HG03520 (cell line): ENCODE data around the gene DRD4.

Experiments used
- ATAC-seq: cut with Tn5 transposase; IDR thresholded peaks from one replicate; pipeline ENCODE4 v1.9.1; 2021; ENCODE audit warnings: mild to moderate bottlenecking, moderate library complexity; ENCODE audit not compliant: unreplicated experiment

Gene DRD4

DNA sequence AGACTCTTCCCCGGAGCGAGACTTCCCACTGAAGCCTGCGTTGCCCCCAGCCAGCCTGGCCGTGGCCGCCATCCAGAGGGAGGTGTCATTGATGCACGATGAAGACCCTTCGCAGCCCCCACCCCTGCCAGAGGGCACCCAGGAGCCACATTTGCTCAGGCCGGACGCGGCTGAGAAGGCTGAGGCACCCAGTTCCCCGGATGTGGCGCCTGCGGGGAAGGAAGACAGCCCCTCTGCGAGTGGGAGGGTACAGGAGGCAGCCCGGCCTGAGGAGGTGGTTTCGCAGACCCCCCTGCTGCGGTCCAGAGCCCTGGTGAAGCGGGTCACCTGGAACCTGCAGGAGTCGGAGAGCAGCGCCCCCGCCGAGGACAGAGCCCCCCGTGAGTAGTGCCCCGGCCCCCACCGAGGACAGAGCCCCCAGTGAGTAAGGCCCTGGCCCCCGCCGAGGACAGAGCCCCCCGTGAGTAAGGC, 27.7 kb upstream of the DRD4 start:
- no peak for ATAC-seq

DNA sequence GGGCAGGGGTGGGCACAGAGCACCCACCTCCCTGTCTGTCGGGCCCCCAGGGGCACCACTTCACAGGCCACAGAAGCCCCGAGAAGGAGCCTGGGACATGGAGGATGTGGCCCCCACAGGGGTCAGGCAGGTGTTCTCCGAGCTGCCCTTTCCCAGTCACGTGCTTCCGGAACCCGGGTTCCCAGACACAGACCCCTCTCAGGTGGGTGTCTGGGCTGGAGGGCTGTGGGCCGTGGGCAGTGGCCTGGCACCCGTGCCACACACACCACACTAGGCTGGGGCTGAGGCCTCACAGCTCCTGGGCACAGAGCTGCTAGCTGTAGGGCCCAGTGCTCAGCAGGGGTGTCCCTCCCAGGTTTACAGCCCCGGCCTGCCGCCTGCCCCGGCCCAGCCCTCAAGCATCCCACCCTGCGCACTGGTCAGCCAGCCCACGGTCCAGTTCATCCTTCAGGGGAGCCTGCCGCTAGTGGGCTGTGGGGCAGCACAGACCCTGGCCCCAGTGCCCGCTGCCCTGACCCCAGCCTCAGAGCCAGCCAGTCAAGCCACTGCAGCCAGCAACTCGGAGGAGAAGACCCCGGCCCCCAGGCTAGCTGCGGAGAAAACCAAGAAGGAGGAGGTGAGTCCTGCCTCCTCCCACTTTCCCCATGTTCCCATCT, 26.8 kb upstream of the DRD4 start:
- ATAC-seq: no peak

DNA sequence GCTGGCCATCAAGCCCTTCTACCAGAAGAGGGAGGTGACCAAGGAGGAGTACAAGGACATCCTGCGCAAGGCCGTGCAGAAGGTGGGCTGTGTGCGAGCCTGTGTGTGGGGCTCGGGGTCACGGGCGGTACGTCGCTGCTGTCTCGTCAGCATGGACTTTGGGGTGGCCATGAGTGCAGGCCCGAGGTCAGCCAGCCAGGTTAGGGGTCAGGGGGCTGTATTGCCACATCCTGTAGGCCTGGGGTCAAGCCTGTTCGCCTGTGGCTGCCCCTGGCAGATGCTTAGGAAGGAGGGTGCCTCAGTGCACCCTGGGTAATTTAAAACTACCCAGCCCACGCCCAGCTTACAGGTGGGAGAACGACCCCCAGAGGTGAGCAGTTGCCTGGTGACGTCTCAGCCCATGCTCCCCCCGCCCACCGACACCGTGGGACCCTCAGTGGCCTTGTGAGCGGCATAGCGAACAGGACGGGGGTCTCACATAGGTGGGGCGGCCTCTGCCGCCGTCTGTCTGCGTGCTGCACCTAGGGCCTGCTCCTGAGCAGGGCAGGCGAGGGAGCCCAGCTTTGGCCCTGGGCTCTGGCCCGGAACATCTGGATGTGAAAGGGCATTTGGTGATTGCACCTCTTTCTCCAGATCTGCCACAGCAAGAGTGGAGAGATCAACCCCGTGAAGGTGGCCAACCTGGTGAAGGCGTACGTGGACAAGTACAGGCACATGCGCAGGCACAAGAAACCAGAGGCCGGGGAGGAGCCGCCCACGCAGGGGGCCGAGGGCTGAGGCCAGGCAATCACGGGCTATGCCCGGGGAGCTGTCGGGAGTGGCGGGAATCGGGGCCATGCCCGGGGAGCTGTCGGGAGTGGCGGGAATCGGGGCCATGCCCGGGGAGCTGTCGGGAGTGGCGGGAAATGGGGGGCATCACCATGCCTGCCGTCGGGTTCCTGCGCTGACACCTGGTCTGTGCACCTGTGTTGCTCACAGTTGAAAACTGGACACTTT, 25.8 kb upstream of the DRD4 start:
- no peak for ATAC-seq

DNA sequence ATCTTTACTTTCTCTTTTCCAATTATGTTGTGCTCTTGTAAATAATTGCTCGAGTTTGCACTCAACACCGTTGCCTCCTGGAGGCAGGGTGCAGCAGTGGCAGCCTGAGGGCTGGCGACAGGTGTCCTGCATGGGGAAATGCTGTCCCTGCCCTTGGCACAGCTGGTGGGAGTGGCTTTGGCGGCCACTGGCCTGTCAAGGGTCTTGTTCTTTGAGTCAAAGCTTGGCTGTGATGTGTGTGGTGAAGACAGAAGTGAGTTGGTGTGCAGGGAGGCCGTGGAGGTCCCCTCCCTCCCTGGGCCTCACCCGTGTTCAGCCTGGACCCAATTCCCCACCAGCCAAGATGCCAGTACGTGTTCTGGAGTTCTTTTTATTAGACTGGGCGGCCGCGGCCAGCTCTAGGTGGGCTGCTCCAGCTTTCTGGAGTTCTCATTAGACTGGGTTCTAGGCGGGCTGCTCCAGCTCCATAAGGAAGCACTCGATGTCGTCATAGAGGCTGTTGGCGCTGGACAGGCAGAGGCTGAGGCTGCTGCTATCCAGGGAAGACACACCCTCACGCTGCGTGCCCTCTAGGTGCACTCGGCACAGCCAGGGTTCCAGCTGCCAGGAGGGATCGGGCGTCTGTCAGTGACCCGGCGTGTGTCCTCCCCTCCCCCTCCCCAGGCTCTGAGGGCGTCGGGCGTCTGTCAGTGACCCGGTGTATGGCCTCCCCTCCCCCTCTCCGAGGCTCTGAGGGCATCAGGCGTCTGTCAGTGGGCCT, 24.7 kb upstream of the DRD4 start:
- ATAC-seq: no peak

- no peak for ATAC-seq
These were observed 24.1 kb upstream of the DRD4 start for GRCh38 chr11:612961-613300.

DNA sequence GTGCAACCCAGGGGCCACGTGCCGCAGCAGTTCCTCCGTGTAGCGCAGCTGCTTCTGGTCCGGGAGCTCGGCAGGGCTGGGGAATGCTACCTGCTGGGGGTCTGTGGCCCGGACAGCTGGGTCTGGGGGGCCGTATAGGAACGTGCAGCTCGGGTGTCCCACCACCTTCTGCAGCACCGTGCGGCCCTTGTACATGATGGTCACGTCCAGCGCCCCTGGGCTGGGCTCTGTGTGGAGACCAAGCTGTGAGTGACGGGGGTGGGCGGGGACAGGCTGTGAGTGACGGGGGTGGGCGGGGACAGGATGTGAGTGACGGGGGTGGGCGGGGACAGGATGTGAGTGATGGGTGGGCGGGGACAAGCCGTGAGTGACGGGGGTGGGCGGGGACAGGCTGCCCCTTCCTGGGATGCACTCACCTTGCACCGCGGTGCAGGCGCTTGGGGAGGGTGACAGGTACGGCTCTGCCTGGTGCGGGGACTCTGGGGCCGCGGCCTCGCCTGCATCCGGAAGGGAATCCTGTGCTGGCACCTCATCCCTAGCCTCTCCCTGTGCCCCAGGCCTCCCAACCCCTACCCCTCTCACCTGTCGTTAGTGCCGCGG, 23.6 kb upstream of the DRD4 start:
- ATAC-seq: no peak

GRCh38 chr11:614021-614622, 22.9 kb upstream of the DRD4 start:
- no peak for ATAC-seq

DNA sequence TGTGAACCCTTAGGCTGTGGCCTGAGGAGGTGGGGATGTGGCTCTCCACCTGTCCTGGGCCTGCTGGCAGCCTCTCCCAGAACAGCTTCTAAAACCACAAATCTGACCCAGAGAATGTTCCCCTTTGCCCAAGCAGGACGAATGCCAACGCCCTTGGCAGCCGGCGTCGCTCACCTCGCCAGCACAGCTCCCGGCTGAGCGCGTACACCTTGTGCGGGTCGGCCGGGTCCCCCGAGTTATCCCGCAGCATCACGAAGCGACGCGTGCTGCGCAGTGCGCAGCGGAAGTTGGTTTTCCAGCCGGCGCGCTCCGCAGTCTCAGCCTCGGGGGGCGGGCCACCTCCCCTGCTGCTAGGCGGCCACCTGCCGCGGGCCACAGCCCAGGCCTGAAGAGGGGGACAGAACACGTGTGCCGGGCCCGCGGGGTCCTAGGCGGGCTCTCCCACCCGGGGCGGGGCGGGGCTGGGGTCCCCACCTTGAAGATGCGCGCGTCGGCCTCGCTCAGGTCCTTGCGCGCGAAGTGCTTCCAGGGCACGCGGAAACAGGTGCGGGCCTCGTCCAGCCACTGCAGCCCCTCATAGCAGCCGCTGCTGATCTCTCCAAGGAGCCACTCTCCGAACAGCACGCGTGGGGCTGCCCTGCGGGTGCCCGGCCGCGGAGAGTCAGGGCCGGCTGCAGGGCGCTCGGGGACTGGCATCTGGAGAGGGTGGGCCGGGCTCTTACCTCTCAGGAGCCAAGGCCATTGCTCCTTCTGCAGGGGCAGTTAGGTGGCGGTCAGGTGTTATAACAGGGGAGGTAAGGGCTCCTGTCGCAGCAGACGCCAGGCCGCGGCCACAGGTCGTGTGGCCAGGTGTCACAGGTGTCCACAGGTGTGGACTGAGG, 22.2 kb upstream of the DRD4 start:
- peak; percentile 3 for ATAC-seq

GRCh38 chr11:615504-616319, 21.4 kb upstream of the DRD4 start, which contains the start of gene IRF7:
IRF7 (minus strand) TSS chr11:615950; CDS start chr11:615364, 586 bp downstream.
- peak; percentile 68 for ATAC-seq

GRCh38 chr11:616320-617198, 20.5 kb upstream of the DRD4 start:
- ATAC-seq: no peak

DNA sequence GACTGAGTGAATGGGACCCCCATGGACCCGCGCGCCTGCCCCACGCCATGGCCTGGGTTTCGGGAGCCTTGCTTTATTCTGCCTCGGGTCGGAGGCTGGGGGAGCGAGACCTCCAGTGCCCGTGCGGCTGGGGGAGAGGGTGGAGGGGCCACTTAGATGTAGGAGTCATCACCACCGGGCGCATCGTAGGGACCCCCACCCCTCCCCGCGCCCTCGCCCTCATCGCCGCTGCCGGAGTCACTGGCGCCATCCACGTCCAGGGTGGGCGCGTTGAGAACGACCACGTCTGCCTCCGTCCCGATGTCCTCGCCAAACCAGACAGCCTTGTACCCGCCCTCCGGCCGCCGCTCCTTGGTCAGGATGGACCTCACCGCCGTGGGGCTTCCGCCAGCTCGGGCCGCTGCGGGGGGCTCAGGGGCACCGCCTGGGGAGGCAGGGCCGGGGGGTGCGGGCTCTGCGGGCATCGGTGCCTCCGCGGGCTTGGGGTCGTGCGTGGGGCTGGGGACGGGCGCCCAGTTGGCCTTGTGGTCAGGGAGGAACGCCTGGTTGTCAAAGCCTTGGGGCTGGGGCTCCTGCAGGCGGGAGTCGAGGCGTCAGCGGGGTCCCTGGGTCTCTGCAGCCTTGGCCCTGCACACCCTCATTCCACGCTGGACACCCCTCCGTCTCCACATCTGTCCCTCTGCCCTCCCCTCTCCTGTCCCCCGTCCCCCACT, 19.7 kb upstream of the DRD4 start:
- no peak for ATAC-seq

DNA sequence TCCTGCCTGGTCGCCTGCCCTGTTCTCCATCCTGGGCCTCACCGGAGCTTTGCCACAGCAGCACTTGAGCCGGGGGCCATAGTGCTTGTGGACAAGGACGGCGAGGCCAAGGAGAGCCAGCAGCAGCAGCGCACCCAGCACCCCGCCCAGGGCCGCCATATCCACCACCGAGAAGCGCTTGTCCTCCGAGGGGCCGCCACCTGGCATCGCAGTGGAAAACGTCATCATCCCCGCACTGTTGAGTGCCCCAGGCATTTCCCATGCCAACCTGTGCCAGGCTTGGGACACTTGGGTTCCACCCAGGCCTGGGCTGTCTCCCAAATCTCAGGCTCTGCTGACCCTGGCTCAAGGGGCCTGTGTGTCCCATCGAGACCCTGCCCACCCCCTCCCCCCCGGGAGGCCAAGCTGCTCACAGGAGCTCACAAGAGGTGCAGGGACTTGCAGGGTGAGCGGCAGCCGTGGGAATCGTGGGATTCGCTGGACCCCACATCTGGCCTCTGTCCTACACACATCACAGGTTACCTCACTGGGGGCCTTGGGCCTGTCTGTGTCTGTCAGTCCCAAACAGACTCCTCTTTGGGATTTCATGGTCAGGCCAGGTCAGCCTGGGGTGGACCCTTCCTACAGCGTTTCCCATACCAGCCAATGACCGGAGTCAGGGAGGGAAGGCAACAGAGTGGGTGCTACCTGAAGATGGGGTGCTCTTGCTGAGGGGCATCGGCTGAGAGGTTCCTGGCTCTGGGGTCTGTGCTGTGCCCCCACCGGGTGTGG, 19.0 kb upstream of the DRD4 start:
- ATAC-seq: no peak

DNA sequence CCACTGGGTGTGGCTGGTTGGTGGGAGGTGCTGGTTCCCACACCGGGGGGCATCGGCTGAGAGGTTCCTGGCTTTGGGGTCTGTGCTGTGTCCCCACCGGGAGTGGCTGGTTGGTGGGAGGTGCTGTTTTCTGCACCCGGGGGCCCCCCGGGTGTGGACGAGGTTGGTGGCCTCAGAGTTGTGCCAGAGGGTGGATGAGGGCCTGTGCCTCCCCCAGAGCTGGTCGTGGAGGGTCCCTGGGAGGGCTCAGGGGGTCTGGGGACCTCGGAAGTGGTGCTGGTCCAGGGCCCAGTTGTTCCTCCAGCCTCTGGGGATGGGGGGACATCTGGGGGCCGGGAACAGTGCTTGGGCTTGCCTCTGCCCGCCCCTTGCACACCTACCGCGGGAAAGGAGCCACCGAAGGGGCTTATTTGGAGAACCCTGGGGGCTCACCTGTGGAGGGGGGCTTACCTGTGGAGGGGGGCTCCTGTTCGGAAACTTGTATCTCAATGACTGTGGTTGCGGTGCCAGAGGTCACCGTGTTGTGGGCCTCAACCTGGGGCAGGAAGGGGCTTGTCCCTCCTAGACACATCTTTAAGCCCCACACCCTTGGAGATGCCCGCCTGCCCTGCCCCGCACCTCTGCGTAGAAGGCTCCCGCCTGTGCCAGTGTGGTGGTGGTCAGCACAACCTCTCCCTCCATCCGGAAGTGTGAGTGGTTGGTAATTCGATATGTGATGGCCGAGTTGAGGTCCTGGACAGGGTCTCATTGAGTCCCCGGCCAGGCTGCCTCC, 18.0 kb upstream of the DRD4 start:
- no peak for ATAC-seq

DNA sequence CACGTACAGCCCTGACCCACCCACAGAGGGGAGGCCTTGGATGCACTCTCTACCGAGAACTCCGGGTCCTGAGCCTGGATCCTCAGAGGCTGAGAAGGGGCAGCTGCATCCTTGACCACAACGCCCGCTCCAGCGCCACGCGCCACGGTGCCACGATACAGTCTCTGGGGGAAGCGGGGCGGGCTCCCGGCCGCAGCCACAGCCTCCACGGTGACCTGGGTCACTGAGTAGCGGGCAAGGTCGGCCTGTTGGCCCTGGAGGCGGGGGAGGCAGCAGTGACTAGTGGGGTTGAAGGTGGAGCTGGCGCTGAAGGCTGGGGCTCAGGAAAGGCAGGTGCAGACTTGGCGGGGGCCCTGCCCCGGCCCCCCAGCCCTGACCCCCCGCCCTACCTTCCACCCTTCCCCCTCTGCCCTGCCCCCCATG, 17.4 kb upstream of the DRD4 start:
- ATAC-seq: no peak

DNA sequence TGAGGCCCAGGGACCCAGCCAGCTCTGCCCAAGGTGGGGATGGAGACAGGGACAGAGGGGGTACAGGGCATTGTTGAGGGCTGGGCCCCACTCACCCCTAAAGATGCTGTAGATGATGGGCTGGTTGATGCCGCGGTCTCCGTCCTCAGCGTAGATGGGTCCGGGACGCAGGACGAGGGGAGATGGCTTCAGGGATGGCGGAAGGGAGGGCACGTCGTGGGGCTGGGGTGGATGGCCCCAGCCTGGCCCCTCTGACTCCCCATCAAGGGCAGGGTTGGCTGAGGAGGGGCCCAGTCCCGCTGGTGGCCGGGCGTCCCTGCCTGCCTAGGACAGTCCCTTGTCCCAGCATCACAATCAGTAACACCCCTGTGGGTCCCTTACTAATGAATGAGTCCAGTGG, 16.9 kb upstream of the DRD4 start:
- ATAC-seq: no peak
